Measurements from ENCODE around the gene INPP5A.

Gene INPP5A

GRCh38 chr10:132532749-132533560, 4.6 kb upstream of the INPP5A start:
- TF ChIP-seq CTCF (conservative IDR thresholded peaks at IDR 0.05): no peak

GRCh38 chr10:132533571-132534260, 3.9 kb upstream of the INPP5A start:
- no peak overlapping the region for H3K27ac ChIP-seq
- no peak for TF ChIP-seq CTCF (conservative IDR thresholded peaks at IDR 0.05)

More at GRCh38 chr10:132532749-132533560, 4.6 kb upstream of the INPP5A start:
- H3K27ac ChIP-seq: no peak overlapping the region

GRCh38 chr10:132534391-132535064, 3.1 kb upstream of the INPP5A start:
- no peak overlapping the region for H3K27ac ChIP-seq
- TF ChIP-seq CTCF (conservative IDR thresholded peaks at IDR 0.05): no peak

GRCh38 chr10:132535065-132535651, 2.4 kb upstream of the INPP5A start:
- peak overlapping the region; percentile 79; the same call in 1 of the 2 replicates for H3K27ac ChIP-seq
- TF ChIP-seq CTCF (conservative IDR thresholded peaks at IDR 0.05): no peak

GRCh38 chr10:132536241-132536876, 1.2 kb upstream of the INPP5A start:
- H3K27ac ChIP-seq: peak overlapping the region; percentile 79
- no peak for TF ChIP-seq CTCF (conservative IDR thresholded peaks at IDR 0.05)

GRCh38 chr10:132536877-132537683, 507 bp upstream of the INPP5A start:
- TF ChIP-seq CTCF (conservative IDR thresholded peaks at IDR 0.05): peak; percentile 31; the same call in 1 of the 2 replicates
- peak overlapping the region; percentile 79 for H3K27ac ChIP-seq

All from VCaP (cell line).